Nephron (organoid): ENCODE data around the gene APCDD1L.
A peak's percentile ranks its signal among the peaks of the same experiment; 100 is the strongest.

ENCODE experiments used
- H3K27ac Mint-ChIP-seq, 3 experiments: 2 replicates each; pipeline ENCODE4 v1.8.0; 2020; ENCODE audit warnings: mixed read lengths in 3 of 3, mild to moderate bottlenecking in 2 of 3, moderate library complexity in 1 of 3
- H3K27me3 Mint-ChIP-seq: 2 replicates; pipeline ENCODE4 v1.8.0; 2021; ENCODE audit warnings: low read depth, mild to moderate bottlenecking, moderate library complexity, mixed read lengths
- H3K36me3 Mint-ChIP-seq: 2 replicates; pipeline ENCODE4 v1.8.0; 2020; ENCODE audit warnings: low read depth, mixed read lengths
- H3K4me1 Mint-ChIP-seq: 2 replicates; pipeline ENCODE4 v1.8.0; 2020; ENCODE audit warnings: mixed read lengths
- H3K4me3 Mint-ChIP-seq, 3 experiments: 2 replicates each; pipeline ENCODE4 v1.8.0; 2020; ENCODE audit warnings: mild to moderate bottlenecking in 3 of 3, mixed read lengths in 3 of 3, moderate library complexity in 2 of 3
- H3K9me3 Mint-ChIP-seq: 2 replicates; pipeline ENCODE4 v1.8.0; 2020; ENCODE audit warnings: mixed read lengths
- TF ChIP-seq, protein P1 (sequence below), 3 experiments: fragments of 200-600 bp; sonication (generic); IDR thresholded peaks; one replicate each; pipeline ENCODE4 v1.5.0; 2021; ENCODE audit warnings: antibody characterized with exemption in 3 of 3; ENCODE audit not compliant: unreplicated experiment in 3 of 3

Gene APCDD1L

GRCh38 chr20:58531657-58532056 is 16.5 kb upstream of the APCDD1L start:
- peaks cover 69% of the 10 kb centered on the region for H3K9me3 Mint-ChIP-seq
- H3K27ac Mint-ChIP-seq, result no peak overlapping the region
- H3K4me1 Mint-ChIP-seq, result no peaks in the 10 kb centered on the region
- H3K36me3 Mint-ChIP-seq, result peaks cover 18% of the 10 kb centered on the region
- TF ChIP-seq, protein P1, sequence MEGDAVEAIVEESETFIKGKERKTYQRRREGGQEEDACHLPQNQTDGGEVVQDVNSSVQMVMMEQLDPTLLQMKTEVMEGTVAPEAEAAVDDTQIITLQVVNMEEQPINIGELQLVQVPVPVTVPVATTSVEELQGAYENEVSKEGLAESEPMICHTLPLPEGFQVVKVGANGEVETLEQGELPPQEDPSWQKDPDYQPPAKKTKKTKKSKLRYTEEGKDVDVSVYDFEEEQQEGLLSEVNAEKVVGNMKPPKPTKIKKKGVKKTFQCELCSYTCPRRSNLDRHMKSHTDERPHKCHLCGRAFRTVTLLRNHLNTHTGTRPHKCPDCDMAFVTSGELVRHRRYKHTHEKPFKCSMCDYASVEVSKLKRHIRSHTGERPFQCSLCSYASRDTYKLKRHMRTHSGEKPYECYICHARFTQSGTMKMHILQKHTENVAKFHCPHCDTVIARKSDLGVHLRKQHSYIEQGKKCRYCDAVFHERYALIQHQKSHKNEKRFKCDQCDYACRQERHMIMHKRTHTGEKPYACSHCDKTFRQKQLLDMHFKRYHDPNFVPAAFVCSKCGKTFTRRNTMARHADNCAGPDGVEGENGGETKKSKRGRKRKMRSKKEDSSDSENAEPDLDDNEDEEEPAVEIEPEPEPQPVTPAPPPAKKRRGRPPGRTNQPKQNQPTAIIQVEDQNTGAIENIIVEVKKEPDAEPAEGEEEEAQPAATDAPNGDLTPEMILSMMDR (IDR thresholded peaks at IDR 0.05; ENCODE audit: unreplicated experiment in 3 of 3), result no peak
- H3K4me3 Mint-ChIP-seq, result no peak overlapping the region
- H3K27me3 Mint-ChIP-seq, result no peaks in the 10 kb centered on the region

- TF ChIP-seq, protein P1 (IDR thresholded peaks at IDR 0.05; ENCODE audit: unreplicated experiment in 3 of 3), result no peak
- Mint-ChIP-seq H3K36me3 (peaks cover 21% of the 10 kb centered on the region), H3K27me3 (no peaks in the 10 kb centered on the region), H3K4me3 (no peak overlapping the region), H3K4me1 (no peaks in the 10 kb centered on the region), H3K27ac (no peak overlapping the region), H3K9me3 (peaks cover 71% of the 10 kb centered on the region)
Measured at GRCh38 chr20:58531063-58531462, 15.9 kb upstream of the APCDD1L start.

GRCh38 chr20:58528412-58528811 is 13.2 kb upstream of the APCDD1L start:
- TF ChIP-seq, protein P1 (IDR thresholded peaks at IDR 0.05; ENCODE audit: unreplicated experiment in 3 of 3), result no peak
- H3K4me1 Mint-ChIP-seq, result peaks cover 10% of the 10 kb centered on the region
- H3K4me3 Mint-ChIP-seq, result no peak overlapping the region
- peaks cover 82% of the 10 kb centered on the region for H3K9me3 Mint-ChIP-seq
- H3K36me3 Mint-ChIP-seq, result peaks cover 24% of the 10 kb centered on the region
- H3K27ac Mint-ChIP-seq, result no peak overlapping the region
- H3K27me3 Mint-ChIP-seq, result peaks cover 6% of the 10 kb centered on the region

GRCh38 chr20:58526411-58526810 is 11.2 kb upstream of the APCDD1L start:
- H3K4me1 Mint-ChIP-seq, result peaks cover 26% of the 10 kb centered on the region
- TF ChIP-seq, protein P1 (IDR thresholded peaks at IDR 0.05; ENCODE audit: unreplicated experiment in 3 of 3), result no peak

GRCh38 chr20:58524814-58525213 is 9.6 kb upstream of the APCDD1L start:
- no peak overlapping the region for H3K27ac Mint-ChIP-seq
- peaks cover 29% of the 10 kb centered on the region for H3K4me1 Mint-ChIP-seq
- H3K4me3 Mint-ChIP-seq, result no peak overlapping the region
- H3K27me3 Mint-ChIP-seq, result peaks cover 10% of the 10 kb centered on the region
- TF ChIP-seq, protein P1 (IDR thresholded peaks at IDR 0.05; ENCODE audit: unreplicated experiment in 3 of 3), result no peak
- peaks cover 52% of the 10 kb centered on the region for H3K9me3 Mint-ChIP-seq
- peaks cover 5% of the 10 kb centered on the region for H3K36me3 Mint-ChIP-seq

More at GRCh38 chr20:58526411-58526810, 11.2 kb upstream of the APCDD1L start:
- Mint-ChIP-seq H3K27me3 (peaks cover 7% of the 10 kb centered on the region), H3K27ac (no peak overlapping the region), H3K36me3 (peaks cover 11% of the 10 kb centered on the region), H3K4me3 (no peak overlapping the region), H3K9me3 (peaks cover 62% of the 10 kb centered on the region)

GRCh38 chr20:58523971-58524315 is 8.7 kb upstream of the APCDD1L start:
- peaks cover 29% of the 10 kb centered on the region for H3K4me1 Mint-ChIP-seq
- H3K27me3 Mint-ChIP-seq, result peaks cover 10% of the 10 kb centered on the region
- H3K4me3 Mint-ChIP-seq, result peak overlapping the region in 1 of 3 experiments; percentile 8
- TF ChIP-seq, protein P1 (IDR thresholded peaks at IDR 0.05; ENCODE audit: unreplicated experiment in 3 of 3), result no peak
- peaks cover 45% of the 10 kb centered on the region for H3K9me3 Mint-ChIP-seq
- H3K36me3 Mint-ChIP-seq, result peaks cover 5% of the 10 kb centered on the region
- H3K27ac Mint-ChIP-seq, result peak overlapping the region; percentile 52 to 89 (median 75)
